ENCODE data around the gene HAPLN3.

The HAPLN3 gene

GRCh38 chr15:88891540-88892254, 3.6 kb downstream of the HAPLN3 start:
- no peak for DNase-seq

GRCh38 chr15:88890495-88890894, 4.8 kb downstream of the HAPLN3 start:
- DNase-seq, result no peak

GRCh38 chr15:88888719-88889118, 6.6 kb downstream of the HAPLN3 start:
- no peak for DNase-seq

- no peak for DNase-seq
Measured at GRCh38 chr15:88887068-88887580, 8.2 kb downstream of the HAPLN3 start.

- DNase-seq, result no peak
Measured at GRCh38 chr15:88882785-88883184, 12.6 kb downstream of the HAPLN3 start.

GRCh38 chr15:88881775-88882174, 13.6 kb downstream of the HAPLN3 start:
- no peak for DNase-seq

- no peak for DNase-seq
Measured at GRCh38 chr15:88880944-88881740, 14.2 kb downstream of the HAPLN3 start.

- DNase-seq, result peak; percentile 83
Measured at GRCh38 chr15:88878720-88879184, 16.6 kb downstream of the HAPLN3 start.

GRCh38 chr15:88877906-88878305, 17.4 kb downstream of the HAPLN3 start:
- no peak for DNase-seq

- DNase-seq, result no peak
Measured at GRCh38 chr15:88877415-88877814, 17.9 kb downstream of the HAPLN3 start.

- DNase-seq, result no peak
Measured at GRCh38 chr15:88876573-88876972, 18.8 kb downstream of the HAPLN3 start.

- no peak for DNase-seq
Measured at GRCh38 chr15:88874684-88875083, 20.7 kb downstream of the HAPLN3 start.

- DNase-seq, result no peak
Measured at GRCh38 chr15:88874275-88874674, 21.1 kb downstream of the HAPLN3 start.

- no peak for DNase-seq
Measured at GRCh38 chr15:88873786-88874185, 21.6 kb downstream of the HAPLN3 start.

GRCh38 chr15:88872706-88873105, 22.6 kb downstream of the HAPLN3 start:
- DNase-seq, result no peak

- DNase-seq, result no peak
Measured at GRCh38 chr15:88872106-88872505, 23.2 kb downstream of the HAPLN3 start.

GRCh38 chr15:88871313-88871712, 24.0 kb downstream of the HAPLN3 start:
- no peak for DNase-seq

GRCh38 chr15:88866295-88866881, 29.0 kb downstream of the HAPLN3 start:
- DNase-seq, result no peak

- no peak for DNase-seq
Measured at GRCh38 chr15:88865498-88866099, 29.7 kb downstream of the HAPLN3 start.

GRCh38 chr15:88864861-88865497, 30.4 kb downstream of the HAPLN3 start:
- no peak for DNase-seq

GRCh38 chr15:88863412-88863811, 31.9 kb downstream of the HAPLN3 start:
- DNase-seq, result no peak

GRCh38 chr15:88860212-88860611, 35.1 kb downstream of the HAPLN3 start:
- DNase-seq, result no peak

- no peak for DNase-seq
Measured at GRCh38 chr15:88859550-88859949, 35.8 kb downstream of the HAPLN3 start.
